IMR-90 (cell line): ENCODE data around the gene TRMT10A. TPM values are rescaled to one million over a fixed set of nuclear protein-coding genes. Genes with fewer than 3 reads are reported as not detected.

ENCODE experiments used
- ATAC-seq: fragments of 200-7000 bp; cut with Tn5 transposase; 2 replicates; pipeline ENCODE4 v1.9.1; 2020; ENCODE audit warnings: low read depth, mild to moderate bottlenecking, moderate library complexity
- BruUV-seq: library from RNA; stranded (reverse); fragments of 400-500 nt; replicated peaks from 2 replicates; lab custom pipeline; 2021; lab: Mats Ljungman, UMichigan
- CTCF ChIA-PET: fragments of 300-600 bp; formaldehyde crosslinking; extraction: SDS; loops from one replicate; lab custom pipeline; 2021; ENCODE audit warnings: antibody characterized with exemption; lab: Yijun Ruan, JAX
- POLR2A ChIA-PET: fragments of 300-600 bp; sonication (Branson Sonifier 250); formaldehyde crosslinking; loops from one replicate; lab custom pipeline; 2022; ENCODE audit warnings: antibody characterized with exemption; ENCODE audit not compliant: unreplicated experiment; lab: Charles Lee
- DNase-seq: peaks from one replicate; pipeline ENCODE4 v3.0.0; 2013
- H2AFZ ChIP-seq: replicated peaks from 2 replicates; pipeline ENCODE3; 2013; ENCODE audit warnings: low read length, mild to moderate bottlenecking; ENCODE audit not compliant: poor library complexity
- H2AK5ac ChIP-seq: 2 replicates; pipeline ENCODE4 v1.6.1; 2013; ENCODE audit warnings: low read depth, low read length, inconsistent platforms
- H2AK9ac ChIP-seq: replicated peaks from 2 replicates; pipeline ENCODE3; 2013; ENCODE audit warnings: mild to moderate bottlenecking, low read depth, low read length, moderate library complexity; ENCODE audit not compliant: poor library complexity
- H2BK120ac ChIP-seq: 2 replicates; pipeline ENCODE4 v1.6.1; 2013; ENCODE audit warnings: low read depth, low read length, inconsistent platforms
- H2BK15ac ChIP-seq: 3 replicates; pipeline ENCODE4 v1.6.1; 2013; ENCODE audit warnings: low read depth, low read length, inconsistent platforms
- H2BK20ac ChIP-seq: 2 replicates; pipeline ENCODE4 v1.6.1; 2013; ENCODE audit warnings: low read depth, mild to moderate bottlenecking, inconsistent platforms, low read length, moderate library complexity
- H2BK5ac ChIP-seq: 2 replicates; pipeline ENCODE4 v1.6.1; 2013; ENCODE audit warnings: mild to moderate bottlenecking, low read depth, low read length, inconsistent platforms; ENCODE audit not compliant: poor library complexity, severe bottlenecking
- H3K14ac ChIP-seq: replicated peaks from 2 replicates; pipeline ENCODE4 v1.6.1; 2013; ENCODE audit warnings: low read depth, low read length, inconsistent platforms
- H3K18ac ChIP-seq: 2 replicates; pipeline ENCODE4 v1.6.1; 2013; ENCODE audit warnings: low read depth, low read length, control low read depth
- H3K23ac ChIP-seq: 2 replicates; pipeline ENCODE4 v1.6.1; 2013; ENCODE audit warnings: low read depth, low read length, inconsistent platforms
- H3K27ac ChIP-seq: 2 replicates; pipeline ENCODE4 v1.5.1; 2013; ENCODE audit warnings: mild to moderate bottlenecking, control low read depth, low read length; ENCODE audit not compliant: insufficient read depth
- H3K27me3 ChIP-seq: 2 replicates; pipeline ENCODE4 v1.6.1; 2013; ENCODE audit warnings: low read length; ENCODE audit not compliant: control insufficient read depth, insufficient read depth
- H3K36me3 ChIP-seq: 2 replicates; pipeline ENCODE4 v1.6.1; 2013; ENCODE audit warnings: low read length, mixed read lengths; ENCODE audit not compliant: control insufficient read depth, insufficient read depth
- H3K4ac ChIP-seq: 2 replicates; pipeline ENCODE4 v1.6.1; 2013; ENCODE audit warnings: low read depth, low read length, inconsistent platforms
- H3K4me1 ChIP-seq: 2 replicates; pipeline ENCODE4 v1.6.1; 2013; ENCODE audit warnings: low read length, mixed read lengths; ENCODE audit not compliant: control insufficient read depth, insufficient read depth
- H3K4me2 ChIP-seq: 2 replicates; pipeline ENCODE4 v1.6.1; 2013; ENCODE audit warnings: low read depth, mild to moderate bottlenecking, control low read depth, low read length, moderate library complexity
- H3K4me3 ChIP-seq: 2 replicates; pipeline ENCODE4 v1.5.1; 2013; ENCODE audit warnings: low read depth, mild to moderate bottlenecking, control low read depth, low read length, moderate library complexity; ENCODE audit not compliant: insufficient read depth
- H3K56ac ChIP-seq: 2 replicates; pipeline ENCODE4 v1.6.1; 2013; ENCODE audit warnings: low read length, inconsistent platforms; ENCODE audit not compliant: insufficient read depth; ENCODE audit errors: extremely low read depth
- H3K79me1 ChIP-seq, 2 experiments: 2 replicates each; pipeline ENCODE4 v1.6.1; 2013; ENCODE audit warnings: low read length in 2 of 2, inconsistent platforms in 1 of 2, low read depth in 1 of 2
- H3K9ac ChIP-seq: 2 replicates; pipeline ENCODE4 v1.6.1; 2013; ENCODE audit warnings: low read depth, low read length, control low read depth
- H3K9me1 ChIP-seq: 2 replicates; pipeline ENCODE4 v1.6.1; 2013; ENCODE audit warnings: low read length, inconsistent platforms; ENCODE audit not compliant: insufficient read depth
- H3K9me3 ChIP-seq: 2 replicates; pipeline ENCODE4 v1.6.1; 2013; ENCODE audit warnings: low read length; ENCODE audit not compliant: control insufficient read depth, insufficient read depth
- H4K20me1 ChIP-seq: 2 replicates; pipeline ENCODE4 v1.6.1; 2013; ENCODE audit warnings: low read length, inconsistent platforms; ENCODE audit not compliant: insufficient read depth
- H4K5ac ChIP-seq: 2 replicates; pipeline ENCODE4 v1.6.1; 2013; ENCODE audit warnings: mild to moderate bottlenecking, low read depth, low read length, control low read depth
- H4K8ac ChIP-seq, 2 experiments: 2 replicates each; pipeline ENCODE4 v1.6.1; 2013; ENCODE audit warnings: low read depth in 2 of 2, low read length in 2 of 2, control low read depth in 1 of 2, inconsistent platforms in 1 of 2
- H4K91ac ChIP-seq: 2 replicates; pipeline ENCODE4 v1.6.1; 2013; ENCODE audit warnings: low read depth, low read length, inconsistent platforms; ENCODE audit not compliant: insufficient read depth
- BHLHE40 ChIP-seq: fragments of 150-350 bp; IDR thresholded peaks from 2 replicates; pipeline ENCODE4 v1.6.1; 2016; ENCODE audit warnings: mild to moderate bottlenecking, low read depth, low read length
- FOS ChIP-seq: fragments of 150-350 bp; IDR thresholded peaks from 2 replicates; pipeline ENCODE4 v1.6.1; 2016; ENCODE audit warnings: low read depth, low read length
- NFE2L2 ChIP-seq: fragments of 150-350 bp; IDR thresholded peaks from 2 replicates; pipeline ENCODE4 v1.6.1; 2016; ENCODE audit warnings: low read depth, mild to moderate bottlenecking, low read length
- RAD21 ChIP-seq: IDR thresholded peaks from 2 replicates; pipeline ENCODE4 v1.6.1; 2012; ENCODE audit warnings: low read length, improper control_type of control experiment
- SMC3 ChIP-seq: fragments of 150-350 bp; IDR thresholded peaks from 2 replicates; pipeline ENCODE4 v1.6.1; 2016; ENCODE audit warnings: low read depth, mild to moderate bottlenecking, antibody characterized with exemption, low read length, moderate library complexity
- dilution Hi-C: fragments of 300-500 bp; cut with HindIII; formaldehyde crosslinking; loops from one replicate; pipeline ENCODE4 v1.14.3; 2018; ENCODE audit warnings: low sequenced_read_pairs; ENCODE audit not compliant: unreplicated experiment
- in situ Hi-C: fragments of 300-500 bp; cut with MboI; formaldehyde crosslinking; loops from 3 replicates; pipeline ENCODE4 v1.14.3; 2019; ENCODE audit warnings: low sequenced_read_pairs, inconsistent platforms, mixed read lengths
- intact Hi-C: fragments of 100-400 bp; cut with micrococcal nuclease; formaldehyde crosslinking; loops from 2 replicates; pipeline ENCODE4 v1.10.0; 2022
- polyA plus RNA-seq, 3 experiments: library from polyadenylated mRNA; depleted of rRNA; stranded (reverse); fragments of >200 nt; gene quantifications; 2 replicates each; pipeline ENCODE4 v1.2.3, GENCODE V29; 2012; ENCODE audit warnings: low replicate concordance in 1 of 3
- total RNA-seq: library from RNA; depleted of rRNA; stranded (reverse); fragments of >200 nt; gene quantifications from 2 replicates; pipeline ENCODE4 v1.2.3, GENCODE V29; 2012
- TF ChIP-seq, protein P1 (sequence below): conservative IDR thresholded peaks from 2 replicates; pipeline ENCODE4 v1.5.1; 2012; ENCODE audit warnings: mild to moderate bottlenecking, low read depth, low read length, improper control_type of control experiment

TRMT10A gene
- total and polyA plus RNA-seq, 2 of the 4 experiments (the other 2 are of a cell fraction): 3.8 to 4.3 TPM

DNA sequence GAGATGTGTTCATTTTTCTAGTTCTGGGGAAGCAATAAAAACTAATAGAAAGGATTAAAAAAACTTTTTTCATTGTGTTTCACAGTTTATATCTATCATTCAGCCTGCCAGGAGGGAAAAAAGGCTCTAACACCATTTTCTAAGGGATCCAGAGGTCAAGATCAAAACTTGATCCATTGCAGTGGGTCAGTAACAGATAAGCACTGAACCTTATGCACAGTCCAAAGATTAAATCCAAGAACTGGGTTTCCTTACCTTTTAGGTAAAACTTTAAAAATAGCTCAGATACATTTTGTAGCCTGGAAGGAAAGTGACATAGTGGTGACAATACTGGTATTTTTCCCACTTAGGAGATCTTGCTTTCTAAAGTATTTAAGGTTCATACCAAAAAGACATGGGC, 23.5 kb upstream of the TRMT10A start:
- H3K9ac ChIP-seq: no peak overlapping the region
- DNase-seq (no peak), ATAC-seq (no peak)
- H3K4me1 ChIP-seq: no peaks in the 10 kb centered on the region
- no peaks in the 10 kb centered on the region for H3K9me3 ChIP-seq
- BruUV-seq: no TSS peak
- ChIA-PET POLR2A (no interaction called here), CTCF (no interaction called here)
- no peaks in the 10 kb centered on the region for H3K36me3 ChIP-seq
- intact Hi-C loops (no loop called here), in situ Hi-C loops (no loop called here), dilution Hi-C loops (no loop called here)
- H2AFZ ChIP-seq: no peak overlapping the region
- TF ChIP-seq FOS (no peak), BHLHE40 (no peak), RAD21 (no peak), SMC3 (no peak), NFE2L2 (no peak)
- TF ChIP-seq, protein P1, sequence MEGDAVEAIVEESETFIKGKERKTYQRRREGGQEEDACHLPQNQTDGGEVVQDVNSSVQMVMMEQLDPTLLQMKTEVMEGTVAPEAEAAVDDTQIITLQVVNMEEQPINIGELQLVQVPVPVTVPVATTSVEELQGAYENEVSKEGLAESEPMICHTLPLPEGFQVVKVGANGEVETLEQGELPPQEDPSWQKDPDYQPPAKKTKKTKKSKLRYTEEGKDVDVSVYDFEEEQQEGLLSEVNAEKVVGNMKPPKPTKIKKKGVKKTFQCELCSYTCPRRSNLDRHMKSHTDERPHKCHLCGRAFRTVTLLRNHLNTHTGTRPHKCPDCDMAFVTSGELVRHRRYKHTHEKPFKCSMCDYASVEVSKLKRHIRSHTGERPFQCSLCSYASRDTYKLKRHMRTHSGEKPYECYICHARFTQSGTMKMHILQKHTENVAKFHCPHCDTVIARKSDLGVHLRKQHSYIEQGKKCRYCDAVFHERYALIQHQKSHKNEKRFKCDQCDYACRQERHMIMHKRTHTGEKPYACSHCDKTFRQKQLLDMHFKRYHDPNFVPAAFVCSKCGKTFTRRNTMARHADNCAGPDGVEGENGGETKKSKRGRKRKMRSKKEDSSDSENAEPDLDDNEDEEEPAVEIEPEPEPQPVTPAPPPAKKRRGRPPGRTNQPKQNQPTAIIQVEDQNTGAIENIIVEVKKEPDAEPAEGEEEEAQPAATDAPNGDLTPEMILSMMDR: no peak
- no peak overlapping the region for H2BK15ac ChIP-seq
- H3K27ac ChIP-seq: no peak overlapping the region
- H3K14ac ChIP-seq: no peak overlapping the region
- H4K91ac ChIP-seq: no peak overlapping the region
- no peaks in the 10 kb centered on the region for H3K9me1 ChIP-seq
- no peak overlapping the region for H4K8ac ChIP-seq
- H2BK5ac ChIP-seq: no peak overlapping the region
- H3K4me3 ChIP-seq: no peak overlapping the region
- no peaks in the 10 kb centered on the region for H3K79me1 ChIP-seq
- no peak overlapping the region for H4K5ac ChIP-seq
- H3K18ac ChIP-seq: no peak overlapping the region
- no peaks in the 10 kb centered on the region for H3K27me3 ChIP-seq
- no peak overlapping the region for H2AK9ac ChIP-seq
- H4K20me1 ChIP-seq: no peaks in the 10 kb centered on the region
- no peak overlapping the region for H2BK20ac ChIP-seq
- no peak overlapping the region for H2BK120ac ChIP-seq
- no peak overlapping the region for H3K4me2 ChIP-seq
- no peak overlapping the region for H3K23ac ChIP-seq
- no peak overlapping the region for H3K4ac ChIP-seq
- H3K56ac ChIP-seq: no peak overlapping the region
- no peak overlapping the region for H2AK5ac ChIP-seq
